HG02973 (cell line): ENCODE measurements around the gene KEL.

Source experiments
- ATAC-seq: cut with Tn5 transposase; IDR thresholded peaks from one replicate; pipeline ENCODE4 v1.9.1; 2021; ENCODE audit warnings: moderate library complexity; ENCODE audit not compliant: unreplicated experiment

KEL gene

DNA sequence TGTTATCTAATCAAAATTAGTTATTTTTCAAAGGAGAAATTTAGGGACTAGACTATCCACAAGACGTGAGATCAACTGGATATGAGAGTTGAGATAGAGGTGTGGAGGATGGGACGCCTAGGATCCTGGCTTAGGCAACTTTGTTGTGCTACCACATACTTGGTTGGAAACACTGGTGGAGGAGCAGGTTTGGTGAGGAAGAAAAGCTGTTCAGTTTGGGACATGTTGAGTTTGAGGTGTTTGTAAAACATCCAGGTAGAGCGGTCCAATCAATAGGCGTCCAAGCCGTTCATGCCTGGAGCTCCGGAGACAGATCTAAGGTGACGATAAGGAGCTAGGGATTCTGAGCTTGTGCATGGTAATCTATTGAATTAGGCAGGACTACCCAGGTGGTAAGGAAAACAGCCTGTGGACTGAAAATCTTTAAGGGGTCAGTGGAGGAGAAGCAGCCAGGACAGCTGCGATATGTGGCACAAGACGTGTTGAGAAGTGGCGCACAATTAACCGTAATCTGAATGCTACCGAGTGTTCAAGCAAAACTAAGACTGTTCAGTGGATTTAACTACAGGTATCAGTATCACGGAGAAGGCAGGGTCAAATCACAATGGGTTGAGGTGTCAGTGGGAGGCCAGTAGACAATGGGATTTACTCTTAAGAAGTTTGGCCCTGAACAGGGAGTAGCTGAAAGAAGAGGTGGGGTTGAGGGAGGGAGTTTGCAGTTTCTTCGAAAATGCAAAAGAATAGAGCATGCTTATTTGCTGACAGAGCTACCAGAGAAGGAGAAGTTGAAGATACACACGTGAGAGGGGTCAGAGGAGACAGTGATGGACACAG, 60.5 kb downstream of the KEL start:
- ATAC-seq, result no peak

DNA sequence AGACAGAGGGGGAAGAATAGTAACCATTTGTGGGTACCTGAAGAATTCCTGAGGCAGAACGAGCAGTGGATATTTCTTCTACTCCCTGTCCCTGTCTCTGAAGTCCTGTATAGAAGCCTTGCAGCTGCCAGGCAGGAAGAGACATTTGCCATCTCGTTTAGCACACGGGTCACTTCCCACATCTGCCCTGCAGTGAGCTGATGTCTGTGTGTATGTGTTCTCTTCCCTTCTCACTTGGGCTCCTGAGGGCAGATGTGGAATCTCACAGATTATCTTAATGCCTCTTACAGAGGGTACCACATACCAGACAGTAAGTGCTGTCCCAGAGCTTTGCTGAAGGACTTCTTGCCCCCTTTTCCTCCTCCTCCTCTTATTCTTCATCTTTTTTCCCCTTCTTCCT, 62.5 kb downstream of the KEL start:
- ATAC-seq, result no peak

DNA sequence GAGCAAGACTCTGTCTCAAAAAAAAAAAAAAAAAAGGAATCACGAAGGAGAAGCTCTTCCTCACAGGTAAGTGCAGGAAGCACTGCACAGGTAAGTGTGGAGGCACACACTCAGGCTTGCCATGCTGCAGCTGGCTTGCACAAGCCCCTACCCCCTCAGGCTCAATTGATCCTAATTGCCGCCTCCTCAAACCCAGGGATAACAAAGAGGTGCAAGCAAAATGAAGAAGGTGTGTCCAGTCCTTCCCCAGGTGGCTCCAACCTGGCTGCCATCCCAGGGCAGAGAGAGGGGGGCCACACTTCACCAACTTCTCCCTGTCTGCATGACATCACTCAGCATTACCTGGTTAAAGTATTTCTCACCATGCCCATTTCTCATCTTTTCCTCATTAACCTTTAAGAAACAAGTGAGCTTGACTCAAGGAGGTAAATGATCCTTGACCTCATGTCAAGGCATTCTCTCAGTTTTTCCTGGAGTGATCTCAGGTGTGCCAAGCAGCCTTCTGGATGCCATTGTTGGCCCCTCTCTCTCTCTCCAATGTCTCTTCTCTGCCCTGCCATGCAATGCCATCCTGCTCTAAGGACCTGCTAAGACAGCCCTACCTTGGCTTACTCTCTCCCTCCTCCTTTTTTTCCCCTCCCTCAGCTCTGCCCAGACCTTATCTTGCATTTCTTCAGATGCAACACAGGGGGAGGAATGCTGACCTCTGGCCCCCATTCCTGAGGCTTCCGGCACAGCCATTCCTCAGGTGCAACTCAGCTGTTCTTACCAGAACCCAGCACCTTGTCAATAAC, 63.6 kb downstream of the KEL start:
- ATAC-seq, result no peak

DNA sequence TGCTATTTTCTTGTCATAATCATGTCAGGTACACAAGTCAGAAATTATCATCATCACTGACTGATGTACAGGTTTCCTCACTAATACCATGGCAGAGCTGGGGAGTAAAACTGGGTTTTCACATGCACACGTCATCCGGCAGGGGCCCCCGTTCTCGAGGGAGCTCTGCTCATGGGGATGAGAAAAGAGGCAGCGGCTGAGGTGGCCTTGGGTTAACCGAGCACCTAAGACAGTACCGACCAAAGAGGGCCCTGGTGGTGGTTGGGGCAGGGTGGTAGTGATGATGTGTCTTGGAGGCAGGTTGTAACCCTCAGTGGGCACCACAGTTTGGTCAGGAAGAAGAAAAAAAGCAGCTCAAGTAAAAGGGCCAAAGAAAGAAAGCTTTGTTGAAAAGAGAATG, 64.5 kb downstream of the KEL start:
- no peak for ATAC-seq

GRCh38 chr7:142896741-142897379, 65.3 kb downstream of the KEL start:
- ATAC-seq, result no peak

DNA sequence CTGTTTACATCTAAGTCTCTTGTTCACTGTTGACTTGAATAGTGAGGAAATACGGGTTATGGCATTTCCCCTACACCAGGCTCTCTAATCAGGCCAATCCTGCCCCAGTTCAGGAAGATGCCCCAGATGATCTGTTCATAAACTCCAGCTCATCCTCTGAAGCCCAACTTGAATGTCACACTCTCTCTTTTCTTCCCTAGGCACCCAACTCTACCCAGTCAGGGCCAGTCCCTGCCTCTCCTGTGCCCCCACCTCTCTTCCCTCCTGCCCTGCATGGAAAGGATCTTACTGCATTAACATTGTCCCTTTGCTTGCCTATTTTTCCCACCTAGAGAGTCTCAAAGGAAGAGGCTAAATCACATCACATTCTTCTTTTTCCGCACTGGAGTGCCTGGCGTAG, 66.0 kb downstream of the KEL start:
- no peak for ATAC-seq

GRCh38 chr7:142894985-142895593, 67.1 kb downstream of the KEL start:
- no peak for ATAC-seq

DNA sequence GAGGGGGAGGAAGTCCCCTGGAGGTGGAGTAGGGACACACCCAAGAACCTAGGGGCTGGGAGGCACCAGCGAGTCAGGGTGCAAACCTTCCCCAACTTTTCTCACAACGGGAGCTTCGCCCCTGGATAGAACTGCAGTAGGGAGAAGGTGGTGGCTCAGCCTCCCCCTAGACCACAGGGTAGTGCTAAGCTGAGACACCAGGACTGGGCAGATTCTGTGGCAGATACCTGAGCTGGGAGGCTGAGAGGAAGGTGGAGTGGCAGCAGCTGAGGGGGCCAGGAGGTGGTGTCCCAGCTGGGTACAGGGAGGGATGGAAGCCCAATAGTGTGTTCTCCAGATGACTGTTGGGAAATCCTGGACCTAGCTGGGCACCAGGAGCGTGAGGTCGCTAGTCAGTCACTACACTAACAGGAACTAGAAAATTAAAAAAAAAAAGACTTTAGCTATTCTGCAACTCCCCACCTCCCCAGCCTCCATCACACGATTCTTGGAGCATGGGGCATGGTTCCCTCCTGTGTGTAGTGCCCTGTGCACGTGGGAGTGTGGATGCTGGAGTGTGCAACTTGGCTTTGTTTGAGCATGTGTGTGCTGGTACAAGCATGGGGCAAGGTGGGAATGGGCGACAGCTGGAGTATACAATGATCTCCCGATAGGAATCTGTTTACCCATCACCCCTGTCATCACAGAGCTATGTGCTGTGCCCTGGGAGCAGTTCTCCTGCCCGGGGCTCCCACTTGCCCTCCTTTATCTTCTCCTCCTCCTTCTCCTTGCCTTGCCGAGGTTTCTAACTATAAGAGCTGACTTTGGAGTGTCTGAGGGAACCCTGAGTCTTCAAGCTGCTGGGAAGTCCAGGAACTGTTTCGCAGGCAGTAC, 67.8 kb downstream of the KEL start:
- ATAC-seq, result no peak

- no peak for ATAC-seq
Observed at GRCh38 chr7:142892951-142893350, 69.2 kb downstream of the KEL start.

GRCh38 chr7:142891490-142892082, 70.6 kb downstream of the KEL start:
- ATAC-seq, result no peak
